ENCODE measurements around the gene SPOCK1. TPM values are rescaled to one million over a fixed set of nuclear protein-coding genes. Genes with fewer than 3 reads are reported as not detected.

The SPOCK1 gene
- 1.0 and 53.3 TPM in 2 replicates for total RNA-seq

GRCh38 chr5:137498736-137499505 is at the start of gene SPOCK1:
TSS of gene SPOCK1 (minus strand) at chr5:137499326.

Other genes with a start within 250 kb of the SPOCK1 start
- 1.7 and 2.9 TPM in 2 replicates for gene KLHL3, start 236.8 kb upstream of the SPOCK1 start, total RNA-seq